GM12878 (cell line): ENCODE data around the gene TSPAN10. TPM values are rescaled to one million over a fixed set of nuclear protein-coding genes. Genes with fewer than 3 reads are reported as not detected.
A peak's percentile ranks its signal among the peaks of the same experiment; 100 is the strongest.

Source experiments
- BHLHE40 ChIP-seq, 2 experiments: fragments of 450-650 bp in 1 of 2; IDR thresholded peaks; 2 replicates each; pipeline ENCODE4 v1.6.1; 2011 to 2017; ENCODE audit warnings: low read depth in 2 of 2, borderline replicate concordance in 1 of 2, improper control_type of control experiment in 1 of 2, low read length in 1 of 2, mild to moderate bottlenecking in 1 of 2
- BMI1 ChIP-seq: fragments of 450-650 bp; IDR thresholded peaks from 2 replicates; pipeline ENCODE4 v1.6.1; 2016; ENCODE audit warnings: mild to moderate bottlenecking, moderate library complexity, borderline replicate concordance
- CHD1 ChIP-seq: IDR thresholded peaks from 2 replicates; pipeline ENCODE4 v1.6.1; 2012; ENCODE audit warnings: low read depth, low read length, improper control_type of control experiment
- CREM ChIP-seq: IDR thresholded peaks from 2 replicates; pipeline ENCODE4 v1.6.1; 2014; ENCODE audit warnings: antibody characterized with exemption, low read depth
- ESRRA ChIP-seq: IDR thresholded peaks from 2 replicates; pipeline ENCODE4 v1.6.1; 2012; ENCODE audit warnings: mild to moderate bottlenecking, low read length, improper control_type of control experiment
- EZH2 ChIP-seq: IDR thresholded peaks from 2 replicates; pipeline ENCODE4 v1.6.1; 2012; ENCODE audit warnings: low read depth, mild to moderate bottlenecking, control low read depth, inconsistent platforms, low read length, borderline replicate concordance; ENCODE audit not compliant: control insufficient read depth
- HDGF ChIP-seq: fragments of 450-650 bp; IDR thresholded peaks from 2 replicates; pipeline ENCODE4 v1.6.1; 2016; ENCODE audit warnings: antibody characterized with exemption
- IKZF1 ChIP-seq: fragments of 450-650 bp; conservative IDR thresholded peaks from 2 replicates; pipeline ENCODE4 v1.6.1; 2017; ENCODE audit warnings: antibody characterized with exemption, mild to moderate bottlenecking
- MEF2A ChIP-seq: IDR thresholded peaks from 2 replicates; pipeline ENCODE4 v1.6.1; 2011; ENCODE audit warnings: low read depth, mild to moderate bottlenecking, low read length, moderate library complexity; ENCODE audit not compliant: insufficient read depth
- MTA2 ChIP-seq: fragments of 450-650 bp; IDR thresholded peaks from 2 replicates; pipeline ENCODE4 v1.6.1; 2016; ENCODE audit warnings: low read depth, mild to moderate bottlenecking, moderate library complexity
- MYB ChIP-seq: fragments of 150-350 bp; IDR thresholded peaks from 2 replicates; pipeline ENCODE4 v1.6.1; 2014; ENCODE audit warnings: mild to moderate bottlenecking, low read depth, low read length, borderline replicate concordance
- NFIC ChIP-seq: IDR thresholded peaks from 2 replicates; pipeline ENCODE4 v1.6.1; 2012; ENCODE audit warnings: low read depth, mild to moderate bottlenecking, inconsistent platforms, low read length, moderate library complexity
- NFXL1 ChIP-seq: fragments of 450-650 bp; IDR thresholded peaks from 2 replicates; pipeline ENCODE4 v1.6.1; 2017; ENCODE audit warnings: antibody characterized with exemption, mild to moderate bottlenecking, borderline replicate concordance
- NFYB ChIP-seq: IDR thresholded peaks from 2 replicates; pipeline ENCODE4 v1.6.1; 2011; ENCODE audit warnings: low read depth, mild to moderate bottlenecking, low read length, improper control_type of control experiment, moderate library complexity; ENCODE audit not compliant: insufficient read depth
- POLR2AphosphoS5 ChIP-seq: IDR thresholded peaks from 2 replicates; pipeline ENCODE4 v1.6.1; 2011; ENCODE audit warnings: mild to moderate bottlenecking, low read length, inconsistent platforms
- RAD51 ChIP-seq: fragments of 450-650 bp; IDR thresholded peaks from 2 replicates; pipeline ENCODE4 v1.6.1; 2016; ENCODE audit warnings: moderate library complexity, mild to moderate bottlenecking, inconsistent platforms
- RB1 ChIP-seq: fragments of 450-650 bp; formaldehyde crosslinking; IDR thresholded peaks from 2 replicates; pipeline ENCODE4 v1.6.1; 2017; ENCODE audit warnings: mild to moderate bottlenecking, borderline replicate concordance
- RUNX3 ChIP-seq: IDR thresholded peaks from 2 replicates; pipeline ENCODE4 v1.6.1; 2012; ENCODE audit warnings: low read length, inconsistent platforms
- SIN3A ChIP-seq: IDR thresholded peaks from 2 replicates; pipeline ENCODE4 v1.6.1; 2012; ENCODE audit warnings: low read depth, low read length, improper control_type of control experiment
- SIX5 ChIP-seq: IDR thresholded peaks from 2 replicates; pipeline ENCODE4 v1.6.1; 2011; ENCODE audit warnings: mild to moderate bottlenecking, low read depth, low read length, moderate library complexity; ENCODE audit not compliant: severe bottlenecking
- SRF ChIP-seq, 2 experiments: IDR thresholded peaks; 2 replicates each; pipeline ENCODE4 v1.6.1; 2011; ENCODE audit warnings: low read depth in 2 of 2, low read length in 2 of 2, mild to moderate bottlenecking in 1 of 2, moderate library complexity in 1 of 2
- TCF12 ChIP-seq: IDR thresholded peaks from 2 replicates; pipeline ENCODE4 v1.6.1; 2011; ENCODE audit warnings: low read depth, mild to moderate bottlenecking, low read length
- TCF3 ChIP-seq: IDR thresholded peaks from 2 replicates; pipeline ENCODE4 v1.6.1; 2012; ENCODE audit warnings: low read depth, mild to moderate bottlenecking, low read length, borderline replicate concordance; ENCODE audit not compliant: insufficient read depth
- USF2 ChIP-seq: IDR thresholded peaks from 2 replicates; pipeline ENCODE4 v1.6.1; 2011; ENCODE audit warnings: low read depth, low read length, improper control_type of control experiment, borderline replicate concordance
- YBX1 ChIP-seq: fragments of 450-650 bp; IDR thresholded peaks from 2 replicates; pipeline ENCODE4 v1.6.1; 2016; ENCODE audit warnings: antibody characterized with exemption
- polyA plus RNA-seq, 11 experiments: library from polyadenylated mRNA; depleted of rRNA in 4 of 11; unstranded in 6 of 11; stranded (reverse) in 5 of 11; fragments of >200 nt; fragmentation: Nextera tagmentation in 4 of 11; fragmentation: Illumina TruSeq in 1 of 11; extraction: Ambion mirVana in 4 of 11; extraction: Trizol in 1 of 11; gene quantifications; 1 replicate in 1 of 11; 2 replicates in 10 of 11; pipeline versions ENCODE4 v1.2.1 to v1.2.3, GENCODE V29; 2011 to 2016; ENCODE audit warnings: inconsistent platforms in 2 of 11, missing spikeins in 2 of 11, low read depth in 1 of 11
- total RNA-seq, 4 experiments: library from RNA; depleted of rRNA in 3 of 4; stranded (reverse); fragments of >200 nt in 3 of 4; fragmentation: Illumina TruSeq in 1 of 4; extraction: Trizol in 1 of 4; gene quantifications; 2 replicates each; pipeline versions ENCODE4 v1.2.1 to v1.2.3, GENCODE V29; 2013 to 2021
- TF ChIP-seq, protein P1 (sequence below): fragments of 450-650 bp; IDR thresholded peaks from 2 replicates; pipeline ENCODE4 v1.6.1; 2017; ENCODE audit warnings: mild to moderate bottlenecking, low read depth, inconsistent platforms; ENCODE audit not compliant: poor library complexity, severe bottlenecking

The TSPAN10 gene
- total and polyA plus RNA-seq, 10 of the 15 experiments (the other 5 are each of a cell fraction or from before 2014, with no cell fraction given) = 0.13 to 0.82 (median 0.43) TPM

DNA sequence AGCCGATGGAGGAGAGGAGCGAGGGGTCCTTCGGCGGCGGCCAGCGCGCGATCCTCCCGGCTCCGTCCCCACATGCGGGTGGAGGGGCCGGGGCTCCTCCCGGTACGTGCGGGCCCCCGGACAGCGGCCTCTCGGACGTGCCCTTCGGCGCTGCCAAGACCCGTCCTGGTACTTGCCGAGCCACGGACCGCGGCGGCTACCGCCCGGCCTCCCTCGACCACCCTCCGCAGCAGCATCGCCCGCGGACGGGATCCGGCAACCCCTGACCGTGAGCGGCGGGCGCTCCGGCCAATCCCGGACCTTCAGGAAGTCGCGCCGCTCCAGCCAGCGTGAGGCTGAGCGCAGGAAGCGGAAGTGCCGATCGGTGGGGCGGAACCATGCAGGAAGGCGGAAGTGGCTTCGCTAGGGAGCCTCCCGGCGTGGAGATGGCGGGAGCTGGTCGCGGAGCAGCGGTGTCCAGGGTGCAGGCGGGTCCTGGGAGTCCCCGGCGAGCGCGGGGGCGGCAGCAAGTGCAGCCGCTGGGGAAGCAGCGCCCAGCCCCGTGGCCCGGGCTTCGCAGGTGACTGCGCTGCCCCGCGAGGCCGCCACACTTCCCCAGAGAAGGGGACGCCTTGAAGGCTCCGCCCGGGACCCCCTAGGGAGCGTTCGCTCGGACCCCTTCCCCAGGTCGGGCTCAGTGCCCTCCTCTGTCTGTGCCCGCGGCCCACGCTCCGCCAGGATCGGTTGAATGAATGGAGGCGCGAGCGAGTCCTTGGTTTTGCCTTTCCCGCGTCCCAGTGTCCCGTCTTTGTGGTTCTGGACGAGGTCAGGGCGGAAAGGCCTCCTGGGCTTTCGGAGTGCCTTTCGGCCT lies 29.6 kb downstream of the TSPAN10 start, which contains the start of the genes CCDC137 and OXLD1 (continued):
- TF ChIP-seq, protein P1, sequence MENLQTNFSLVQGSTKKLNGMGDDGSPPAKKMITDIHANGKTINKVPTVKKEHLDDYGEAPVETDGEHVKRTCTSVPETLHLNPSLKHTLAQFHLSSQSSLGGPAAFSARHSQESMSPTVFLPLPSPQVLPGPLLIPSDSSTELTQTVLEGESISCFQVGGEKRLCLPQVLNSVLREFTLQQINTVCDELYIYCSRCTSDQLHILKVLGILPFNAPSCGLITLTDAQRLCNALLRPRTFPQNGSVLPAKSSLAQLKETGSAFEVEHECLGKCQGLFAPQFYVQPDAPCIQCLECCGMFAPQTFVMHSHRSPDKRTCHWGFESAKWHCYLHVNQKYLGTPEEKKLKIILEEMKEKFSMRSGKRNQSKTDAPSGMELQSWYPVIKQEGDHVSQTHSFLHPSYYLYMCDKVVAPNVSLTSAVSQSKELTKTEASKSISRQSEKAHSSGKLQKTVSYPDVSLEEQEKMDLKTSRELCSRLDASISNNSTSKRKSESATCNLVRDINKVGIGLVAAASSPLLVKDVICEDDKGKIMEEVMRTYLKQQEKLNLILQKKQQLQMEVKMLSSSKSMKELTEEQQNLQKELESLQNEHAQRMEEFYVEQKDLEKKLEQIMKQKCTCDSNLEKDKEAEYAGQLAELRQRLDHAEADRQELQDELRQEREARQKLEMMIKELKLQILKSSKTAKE = no peak
- TF ChIP-seq POLR2AphosphoS5 = peak; percentile 96
- TF ChIP-seq TCF12 = no peak; the same call in 1 of the 2 replicates
- TF ChIP-seq BHLHE40 (IDR thresholded peaks at IDR 0.05; ENCODE audit: borderline replicate concordance in 1 of 2, low read depth in 2 of 2, low read length in 1 of 2) = no peak; a peak in 1 of 4 replicates
- TF ChIP-seq TCF3 = 0 out of 2 replicates have a peak, but pooled peaks have one; percentile 32
- no peak for TF ChIP-seq EZH2
- peak; percentile 43 for TF ChIP-seq SIX5
- no peak for TF ChIP-seq MYB
- 0 out of 4 replicates have a peak, but pooled peaks of 1 of the 2 experiments have one; percentile 23 for TF ChIP-seq SRF (IDR thresholded peaks at IDR 0.05; ENCODE audit: low read depth in 2 of 2, low read length in 2 of 2)
- TF ChIP-seq CHD1 = no peak
- peak; percentile 79; the same call in 1 of the 2 replicates for TF ChIP-seq RB1
- no peak for TF ChIP-seq YBX1
- TF ChIP-seq IKZF1 = peak; percentile 84
- TF ChIP-seq USF2 = no peak
- TF ChIP-seq CREM = peak; percentile 9; the same call in 1 of the 2 replicates
- peak; percentile 42 for TF ChIP-seq RUNX3
- TF ChIP-seq MEF2A = no peak
- peak; percentile 93 for TF ChIP-seq NFYB
- no peak for TF ChIP-seq BMI1
- no peak for TF ChIP-seq NFXL1
- TF ChIP-seq SIN3A = 0 out of 2 replicates have a peak, but pooled peaks have one; percentile 67
- TF ChIP-seq NFIC = no peak
- TF ChIP-seq MTA2 = no peak
- no peak for TF ChIP-seq RAD51
- TF ChIP-seq HDGF = no peak
- 0 out of 2 replicates have a peak, but pooled peaks have one; percentile 24 for TF ChIP-seq ESRRA
